GM12892 (cell line): ENCODE results near the gene RAB20.

ENCODE experiments used
- POLR2A ChIP-seq: IDR thresholded peaks from 2 replicates; pipeline ENCODE4 v1.6.1; 2011; ENCODE audit warnings: low read depth, low read length, control low read depth
- POLR2AphosphoS5 ChIP-seq: IDR thresholded peaks from 2 replicates; pipeline ENCODE4 v1.6.1; 2011; ENCODE audit warnings: low read depth, low read length, control low read depth

DNA sequence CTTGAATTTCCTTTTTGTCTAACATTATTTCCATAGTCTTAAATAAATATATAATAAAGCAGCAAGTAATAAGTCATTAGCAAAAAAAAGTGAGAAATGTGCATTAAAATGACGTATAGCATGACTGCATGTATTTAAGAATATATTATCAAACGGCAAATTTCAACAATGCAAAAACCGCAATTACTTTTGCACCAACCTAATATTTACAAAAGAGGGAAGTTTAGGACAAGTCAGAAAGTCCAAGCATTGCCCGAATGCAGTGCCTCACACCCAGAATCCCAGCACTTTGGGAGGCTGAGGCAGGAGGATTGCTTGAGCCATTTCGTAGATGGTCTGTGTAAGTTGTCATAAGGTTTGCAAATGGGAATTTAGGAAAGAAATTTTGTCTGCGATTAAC, 43.6 kb upstream of the RAB20 start:
- TF ChIP-seq POLR2A (no peak), POLR2AphosphoS5 (no peak)
